ENCODE measurements around the gene CD248.

DNA sequence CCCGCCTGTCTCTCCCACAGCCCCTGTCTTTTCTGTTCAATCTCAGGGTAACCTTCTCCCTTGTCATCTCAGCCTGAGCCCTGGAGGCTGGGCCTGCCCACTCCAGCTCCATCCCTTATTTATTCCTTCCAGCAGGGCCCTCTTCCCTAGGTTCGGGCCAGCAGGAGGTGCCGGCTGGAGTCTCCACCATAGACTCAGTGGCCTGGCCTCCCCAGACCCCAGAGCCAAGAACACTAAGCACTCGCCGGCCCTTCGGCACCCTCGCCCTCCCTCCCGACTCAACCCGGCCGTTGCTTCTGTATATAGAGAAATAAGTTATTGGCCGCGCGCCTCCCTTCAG lies 49.8 kb downstream of the CD248 start:
- TF ChIP-seq, protein P1, sequence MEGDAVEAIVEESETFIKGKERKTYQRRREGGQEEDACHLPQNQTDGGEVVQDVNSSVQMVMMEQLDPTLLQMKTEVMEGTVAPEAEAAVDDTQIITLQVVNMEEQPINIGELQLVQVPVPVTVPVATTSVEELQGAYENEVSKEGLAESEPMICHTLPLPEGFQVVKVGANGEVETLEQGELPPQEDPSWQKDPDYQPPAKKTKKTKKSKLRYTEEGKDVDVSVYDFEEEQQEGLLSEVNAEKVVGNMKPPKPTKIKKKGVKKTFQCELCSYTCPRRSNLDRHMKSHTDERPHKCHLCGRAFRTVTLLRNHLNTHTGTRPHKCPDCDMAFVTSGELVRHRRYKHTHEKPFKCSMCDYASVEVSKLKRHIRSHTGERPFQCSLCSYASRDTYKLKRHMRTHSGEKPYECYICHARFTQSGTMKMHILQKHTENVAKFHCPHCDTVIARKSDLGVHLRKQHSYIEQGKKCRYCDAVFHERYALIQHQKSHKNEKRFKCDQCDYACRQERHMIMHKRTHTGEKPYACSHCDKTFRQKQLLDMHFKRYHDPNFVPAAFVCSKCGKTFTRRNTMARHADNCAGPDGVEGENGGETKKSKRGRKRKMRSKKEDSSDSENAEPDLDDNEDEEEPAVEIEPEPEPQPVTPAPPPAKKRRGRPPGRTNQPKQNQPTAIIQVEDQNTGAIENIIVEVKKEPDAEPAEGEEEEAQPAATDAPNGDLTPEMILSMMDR (IDR thresholded peaks at IDR 0.05) = no peak
- TF ChIP-seq POLR2A (IDR thresholded peaks at IDR 0.05; ENCODE audit: low read length) (no peak), HEYL (CRISPR knock-in tag; IDR thresholded peaks at IDR 0.05) (no peak), NFE2L2 (conservative IDR thresholded peaks at IDR 0.05; ENCODE audit: low read length) (no peak), PHF8 (IDR thresholded peaks at IDR 0.05; ENCODE audit: borderline replicate concordance, low read depth) (no peak)
- TF ChIP-seq, protein P2, sequence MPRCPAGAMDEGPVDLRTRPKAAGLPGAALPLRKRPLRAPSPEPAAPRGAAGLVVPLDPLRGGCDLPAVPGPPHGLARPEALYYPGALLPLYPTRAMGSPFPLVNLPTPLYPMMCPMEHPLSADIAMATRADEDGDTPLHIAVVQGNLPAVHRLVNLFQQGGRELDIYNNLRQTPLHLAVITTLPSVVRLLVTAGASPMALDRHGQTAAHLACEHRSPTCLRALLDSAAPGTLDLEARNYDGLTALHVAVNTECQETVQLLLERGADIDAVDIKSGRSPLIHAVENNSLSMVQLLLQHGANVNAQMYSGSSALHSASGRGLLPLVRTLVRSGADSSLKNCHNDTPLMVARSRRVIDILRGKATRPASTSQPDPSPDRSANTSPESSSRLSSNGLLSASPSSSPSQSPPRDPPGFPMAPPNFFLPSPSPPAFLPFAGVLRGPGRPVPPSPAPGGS (IDR thresholded peaks at IDR 0.05) = no peak
